NCI-H748 (cell line): ENCODE data around the gene CLIP4.

Experiments used
- DNase-seq: peaks from one replicate; lab custom pipeline; 2025; ENCODE audit not compliant: unreplicated experiment; lab: John Stamatoyannopoulos, UW

Gene CLIP4

DNA sequence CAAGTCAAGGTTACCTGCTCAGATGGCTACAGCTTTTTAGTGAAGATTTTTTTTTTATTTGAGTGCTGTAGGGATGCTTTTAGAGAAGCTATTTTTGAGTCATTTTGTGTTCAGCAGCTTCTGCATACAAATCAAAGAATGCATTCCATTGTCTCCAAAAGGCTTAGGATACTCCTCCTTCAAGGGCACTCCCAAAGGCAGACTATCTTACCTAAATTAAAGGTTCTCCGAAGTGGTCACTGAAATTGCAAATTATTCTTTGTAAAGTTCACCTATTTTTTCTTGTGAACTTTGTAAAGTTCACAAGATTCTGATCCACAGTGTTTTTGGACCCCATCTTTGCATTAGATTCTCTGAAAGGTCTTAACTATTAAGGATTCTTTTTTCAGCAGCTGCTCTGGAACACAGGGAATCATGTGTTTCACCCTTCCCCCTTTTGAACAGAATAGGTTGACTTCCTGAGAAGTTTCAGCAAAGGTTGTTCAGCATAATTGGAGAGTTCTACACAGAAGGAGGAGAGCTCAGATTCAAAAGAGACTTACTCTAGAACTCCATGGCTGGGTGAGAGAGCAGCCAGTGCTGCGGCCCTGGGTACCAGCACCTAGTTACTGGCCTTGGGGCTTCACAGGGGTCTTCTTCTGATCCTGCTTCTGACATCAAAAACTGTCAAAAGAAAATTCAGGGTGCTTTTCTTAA, 14.5 kb downstream of the CLIP4 start:
- DNase-seq = no peak

DNA sequence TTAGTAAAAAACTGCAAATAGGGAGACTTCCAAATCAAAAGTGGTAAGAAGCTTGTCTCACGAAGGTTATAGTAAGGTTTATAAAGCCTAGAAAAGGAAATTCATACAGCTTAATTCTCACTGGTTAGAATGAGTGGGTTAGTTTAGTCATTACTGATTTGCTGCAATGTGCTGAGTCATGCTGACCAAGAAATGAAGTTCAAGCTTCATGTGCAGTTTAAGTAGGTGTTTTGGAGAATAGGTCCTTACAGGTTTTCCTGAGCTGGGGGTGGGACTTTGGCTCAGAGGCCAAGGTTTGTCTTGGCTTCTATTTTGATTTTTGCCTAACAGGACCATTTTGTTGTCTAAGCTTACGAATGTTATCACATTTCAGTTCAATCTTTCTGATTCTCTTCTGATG, 15.1 kb downstream of the CLIP4 start:
- DNase-seq = no peak

DNA sequence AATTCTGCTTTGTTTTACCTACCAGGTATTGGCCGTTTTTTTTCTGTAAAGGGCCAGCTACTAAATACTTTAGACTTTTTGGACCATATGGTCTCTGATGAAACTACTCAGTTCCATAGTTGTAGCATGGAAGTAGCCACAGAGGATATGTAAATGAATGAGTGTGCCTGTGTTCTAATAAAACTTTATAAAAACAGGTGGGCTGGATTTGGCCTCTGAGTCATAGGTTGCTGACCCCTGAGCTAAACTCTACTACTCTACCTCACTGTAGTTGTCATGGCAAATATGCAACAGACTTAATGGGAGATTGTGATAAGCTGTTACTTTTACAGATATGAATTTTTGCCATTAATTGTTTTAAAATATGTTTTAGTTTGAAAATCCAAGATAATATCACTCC, 19.7 kb downstream of the CLIP4 start:
- DNase-seq = no peak

DNA sequence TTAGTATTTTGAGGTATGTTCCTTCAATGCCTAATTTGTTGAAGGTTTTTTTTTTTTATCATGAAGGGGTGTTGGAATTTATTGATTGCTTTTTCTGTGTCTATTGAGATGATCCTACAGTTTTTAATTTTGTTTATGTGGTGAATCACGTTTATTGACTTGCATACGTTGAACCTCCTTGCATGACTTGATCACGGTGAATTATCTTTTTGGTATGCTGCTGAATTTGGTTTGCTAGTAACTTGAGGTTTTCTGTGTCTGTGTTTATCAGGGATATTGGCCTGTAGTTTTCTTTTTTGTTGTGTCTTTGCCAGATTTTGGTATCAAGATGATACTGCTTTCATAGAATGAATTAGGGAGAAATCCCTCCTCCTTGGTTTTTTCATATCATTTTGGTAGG, 23.9 kb downstream of the CLIP4 start:
- DNase-seq = no peak

DNA sequence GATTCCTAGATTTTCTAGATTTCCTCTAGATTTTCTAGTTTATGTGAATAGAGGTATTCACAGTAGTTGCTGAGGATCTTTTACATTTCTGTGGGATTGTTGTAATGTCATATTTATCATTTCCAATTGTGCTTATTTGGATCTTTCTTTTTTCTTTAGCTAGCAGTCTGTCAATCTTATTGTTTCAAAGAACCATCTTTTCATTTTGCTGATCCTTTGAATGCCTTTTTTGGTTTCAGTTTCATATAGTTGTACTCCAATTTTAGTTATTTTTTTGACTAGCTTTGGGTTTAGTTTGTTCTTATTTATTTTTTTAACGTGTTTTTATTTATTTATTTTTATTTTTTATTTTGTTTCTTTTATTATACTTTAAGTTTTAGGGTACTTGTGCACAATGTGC, 24.5 kb downstream of the CLIP4 start:
- no peak for DNase-seq

DNA sequence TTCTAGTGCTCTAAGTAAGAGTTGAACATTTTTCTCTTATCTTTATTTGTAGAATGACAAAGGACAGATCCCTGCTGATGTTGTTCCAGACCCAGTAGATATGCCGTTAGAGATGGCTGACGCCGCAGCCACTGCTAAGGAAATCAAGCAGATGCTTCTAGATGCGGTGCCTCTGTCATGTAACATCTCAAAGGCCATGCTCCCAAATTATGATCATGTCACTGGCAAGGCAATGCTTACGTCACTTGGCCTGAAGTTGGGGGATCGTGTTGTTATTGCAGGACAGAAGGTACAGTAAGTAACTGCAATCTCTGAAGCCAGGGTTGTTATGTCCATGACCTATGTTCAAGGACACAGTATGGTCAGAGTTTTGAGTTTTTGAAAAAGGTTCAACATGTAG, 28.4 kb downstream of the CLIP4 start:
- no peak for DNase-seq

DNA sequence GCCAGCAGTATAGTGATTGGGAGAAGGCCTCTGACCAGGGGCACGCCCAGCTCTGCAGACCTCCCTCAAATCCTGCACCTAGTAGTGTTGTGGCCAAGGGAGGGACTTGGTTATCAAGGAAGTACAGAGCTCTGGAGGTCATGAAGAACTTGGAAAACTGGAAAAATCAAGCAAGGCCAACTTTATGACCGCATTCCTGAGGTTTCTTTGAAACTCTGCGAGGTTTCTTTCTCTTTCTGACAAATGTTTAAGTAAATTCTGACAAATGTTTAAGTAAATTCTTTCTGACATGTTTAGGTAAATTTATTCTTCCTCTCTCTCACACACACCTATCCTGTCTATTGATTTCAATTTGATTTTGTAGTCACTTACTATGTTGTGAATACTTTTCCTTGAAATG, 31.0 kb downstream of the CLIP4 start:
- DNase-seq = no peak

DNA sequence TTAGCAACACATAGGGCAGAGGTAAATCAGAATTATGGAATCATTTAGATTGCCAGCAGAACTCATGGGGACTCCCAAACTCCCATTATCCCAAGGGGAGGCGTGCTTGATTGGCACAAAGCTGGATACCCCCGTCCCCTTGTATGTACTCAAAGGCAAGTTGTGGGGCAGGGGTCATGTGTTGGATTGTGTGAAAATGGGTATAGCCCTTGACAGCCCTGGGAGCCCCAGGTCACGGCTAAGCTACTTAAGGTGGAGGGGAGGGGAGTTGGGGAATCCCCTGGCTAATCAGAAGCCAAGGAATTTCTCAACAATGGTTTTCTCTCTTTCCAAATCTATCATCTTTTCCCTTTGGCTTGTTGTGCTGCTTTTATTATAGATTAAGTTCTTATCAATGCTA, 32.7 kb downstream of the CLIP4 start:
- no peak for DNase-seq

DNA sequence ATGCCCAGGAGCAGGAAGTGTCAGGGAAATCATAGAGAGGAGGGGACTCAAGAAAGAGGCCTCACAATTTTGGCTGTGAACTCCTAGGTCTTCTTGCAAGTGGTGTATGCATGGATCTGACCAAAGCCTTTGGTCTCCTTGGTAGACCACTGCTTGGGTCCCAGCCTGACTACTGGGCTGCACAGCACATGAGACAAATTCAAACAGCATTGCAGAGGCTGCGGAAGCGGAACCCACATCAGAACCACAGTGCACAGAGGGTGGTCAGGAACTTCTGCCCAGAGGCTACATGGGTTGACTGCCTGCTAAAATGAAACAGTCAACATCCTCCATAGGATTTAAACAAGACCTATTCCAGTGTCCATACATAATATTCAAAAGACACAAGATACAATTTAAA, 39.4 kb downstream of the CLIP4 start:
- no peak for DNase-seq

DNA sequence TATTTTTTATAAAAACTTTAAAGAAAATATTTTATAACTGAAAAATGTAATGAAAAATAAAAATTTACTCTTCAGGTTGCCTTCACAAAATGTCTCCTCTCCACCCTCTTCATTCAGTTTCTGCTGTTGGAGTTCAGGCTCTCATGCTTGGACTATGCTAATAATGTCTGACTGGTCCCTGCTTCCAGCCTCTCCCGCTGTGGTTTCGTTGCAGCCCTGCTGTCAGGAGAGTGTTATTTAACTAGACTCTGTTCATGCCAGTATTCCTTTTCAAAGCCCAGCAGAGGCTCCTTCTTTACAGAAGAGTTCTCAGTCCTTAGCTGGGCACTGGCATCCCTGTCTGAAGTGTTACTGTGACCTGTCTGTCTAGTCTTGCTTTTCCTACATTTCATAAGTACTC, 40.4 kb downstream of the CLIP4 start:
- DNase-seq = no peak

DNA sequence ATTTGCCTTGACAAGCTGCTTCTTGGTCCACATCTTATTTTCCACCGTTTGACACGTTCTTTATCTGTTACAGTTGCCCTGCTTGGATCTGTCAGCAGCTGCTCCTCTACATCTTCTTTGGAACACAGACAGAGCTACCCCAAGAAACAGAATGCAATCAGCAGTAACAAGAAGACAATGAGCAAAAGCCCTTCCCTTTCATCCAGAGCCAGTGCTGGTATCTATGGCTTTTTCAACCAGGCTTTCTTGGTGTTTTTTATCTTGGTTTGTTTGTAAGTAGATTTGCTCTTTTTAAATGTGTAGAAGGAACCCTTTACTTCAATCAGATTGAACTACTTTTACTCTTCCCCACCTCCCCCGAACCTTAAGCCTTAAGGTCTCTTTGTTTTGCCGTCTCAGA, 41.9 kb downstream of the CLIP4 start:
- DNase-seq = no peak

DNA sequence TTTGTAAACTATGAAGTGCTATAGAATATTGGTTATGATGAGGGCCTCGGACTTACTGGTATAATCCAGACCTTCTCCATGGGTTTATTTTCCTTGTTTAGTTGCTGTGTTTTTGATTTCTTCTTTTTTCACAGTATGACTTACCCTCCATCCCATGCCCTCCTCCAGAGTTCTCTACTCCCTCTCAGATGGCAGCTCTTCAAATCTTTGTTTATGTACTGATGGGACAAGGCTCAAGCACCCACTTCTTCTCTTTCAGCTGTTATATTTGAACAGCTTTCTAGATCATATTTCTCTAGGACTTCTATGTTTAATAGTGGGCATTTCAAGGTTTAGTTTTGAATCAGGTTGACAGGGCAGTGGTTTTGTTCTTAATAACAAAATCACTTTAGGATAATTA, 43.9 kb downstream of the CLIP4 start:
- DNase-seq = no peak

DNA sequence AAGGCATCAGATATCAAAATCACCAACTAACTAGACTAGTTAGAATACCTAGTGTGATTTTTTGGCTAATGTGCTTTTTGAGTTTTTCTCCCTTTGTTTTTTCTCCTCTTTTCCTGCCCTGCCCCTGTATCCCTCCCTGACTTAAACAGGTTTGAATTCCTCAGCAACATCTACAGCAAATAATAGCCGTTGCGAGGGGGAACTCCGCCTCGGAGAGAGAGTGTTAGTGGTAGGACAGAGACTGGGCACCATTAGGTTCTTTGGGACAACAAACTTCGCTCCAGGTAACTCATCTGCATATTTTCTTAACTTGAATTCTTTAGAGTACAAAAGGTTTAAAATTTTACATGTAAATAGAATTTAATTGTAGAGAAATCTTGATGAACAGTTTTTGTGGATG, 45.0 kb downstream of the CLIP4 start:
- no peak for DNase-seq

DNA sequence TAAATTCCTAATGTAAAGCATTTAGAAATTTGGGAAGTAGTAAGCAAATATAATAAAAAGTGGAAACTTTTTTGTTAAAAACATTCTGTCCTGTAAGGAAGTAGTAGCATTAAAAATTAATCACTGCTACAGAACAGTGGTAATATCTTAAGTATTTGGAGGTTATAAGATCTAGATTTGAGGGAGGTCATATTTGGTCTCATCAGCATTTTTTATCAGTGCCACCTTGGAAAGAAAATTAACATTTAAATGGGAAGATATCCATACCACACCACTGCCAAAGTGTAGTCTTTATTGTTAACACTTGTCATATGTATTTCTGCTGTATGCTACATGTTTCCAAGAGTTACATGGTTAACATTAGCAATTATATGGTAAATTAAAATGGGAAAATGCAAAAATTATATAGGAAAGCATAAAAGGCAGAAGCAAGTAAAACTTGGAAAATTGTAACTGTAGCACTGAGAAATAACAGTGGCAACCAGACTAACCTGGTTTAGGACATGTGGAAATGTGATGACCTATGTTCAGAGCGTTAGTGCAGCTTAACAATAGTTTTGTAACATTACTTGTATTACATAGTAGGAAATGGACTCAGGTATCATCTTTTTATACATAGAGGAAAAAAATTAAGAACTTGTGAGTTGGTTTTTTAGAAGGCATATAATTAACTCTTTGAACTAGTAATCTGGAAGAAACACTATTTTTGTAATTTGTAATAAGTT, 47.2 kb downstream of the CLIP4 start:
- no peak for DNase-seq

DNA sequence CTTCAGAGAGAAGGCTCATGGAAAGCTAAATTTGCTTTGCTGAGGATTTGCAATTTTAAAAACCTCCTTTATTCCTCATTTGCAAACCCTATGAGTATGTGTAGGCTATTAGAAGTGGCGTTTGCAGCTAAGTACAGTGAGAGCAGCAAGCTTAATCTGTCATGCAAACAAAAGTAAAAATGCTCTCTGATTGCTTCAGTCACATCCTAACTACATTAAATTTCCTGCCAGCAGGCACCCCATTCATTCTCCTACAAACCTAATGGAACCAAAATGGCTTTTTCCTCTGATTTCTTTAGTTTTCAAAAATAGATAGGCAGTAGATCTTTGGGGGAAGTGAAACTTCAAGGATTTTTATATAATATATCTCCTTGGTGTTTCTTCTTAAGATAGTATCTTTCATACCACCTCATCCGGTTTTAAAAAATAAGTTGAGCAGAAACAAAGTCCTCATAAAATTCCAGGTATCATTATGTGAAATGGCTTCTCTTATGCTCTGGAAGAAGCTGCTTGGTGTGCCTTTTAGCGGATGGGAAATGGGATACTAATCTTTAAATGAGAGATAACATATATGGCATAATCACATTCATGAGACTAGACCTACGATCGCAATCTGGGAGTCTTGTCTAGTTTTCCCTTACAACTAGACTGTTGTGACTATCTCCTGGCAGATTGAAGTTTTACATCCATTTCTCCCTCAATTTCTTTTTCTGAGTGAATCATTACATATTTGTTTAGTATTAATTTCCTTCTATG, 49.1 kb downstream of the CLIP4 start:
- DNase-seq = no peak

DNA sequence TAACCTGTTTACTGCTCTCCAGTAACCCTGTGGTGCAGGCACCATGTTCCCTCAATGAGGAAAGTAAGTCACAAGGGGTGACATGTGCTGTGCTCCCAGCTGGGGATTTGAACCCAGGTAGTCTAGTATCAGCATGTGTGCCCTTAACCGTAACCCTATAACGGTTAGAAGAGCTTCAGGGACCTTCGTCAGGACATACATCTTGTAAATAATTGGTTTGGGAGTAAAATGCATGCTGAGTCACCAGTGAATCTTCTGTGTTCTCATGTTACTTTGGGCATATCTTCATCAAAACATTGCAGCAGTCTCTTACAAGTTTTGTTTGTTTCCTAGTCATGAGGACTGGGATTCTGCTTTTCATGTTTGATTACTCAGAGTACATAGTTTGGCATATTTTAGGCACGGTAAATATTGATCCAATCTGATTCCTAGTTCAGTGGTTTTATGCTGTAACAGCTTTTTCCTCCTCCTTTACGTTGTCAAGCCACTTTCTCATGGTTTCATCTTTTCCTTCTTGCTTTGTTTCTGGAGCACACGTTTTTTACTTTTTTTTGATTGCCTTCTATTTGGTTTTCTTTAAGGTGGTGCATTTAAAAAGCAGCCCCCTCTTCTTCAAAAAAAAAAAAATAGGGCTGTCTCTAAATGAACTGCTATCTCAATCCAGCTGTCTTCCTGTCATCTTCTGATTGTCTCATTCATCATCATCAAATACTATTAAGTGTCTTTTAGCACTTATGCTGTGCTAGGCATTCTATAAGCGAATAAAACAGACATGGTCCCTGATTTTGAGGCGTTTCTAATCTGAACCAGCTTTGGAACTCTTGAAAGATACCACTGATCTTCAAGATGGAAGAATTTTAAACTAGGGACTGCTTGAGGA, 50.4 kb downstream of the CLIP4 start:
- DNase-seq = no peak

DNA sequence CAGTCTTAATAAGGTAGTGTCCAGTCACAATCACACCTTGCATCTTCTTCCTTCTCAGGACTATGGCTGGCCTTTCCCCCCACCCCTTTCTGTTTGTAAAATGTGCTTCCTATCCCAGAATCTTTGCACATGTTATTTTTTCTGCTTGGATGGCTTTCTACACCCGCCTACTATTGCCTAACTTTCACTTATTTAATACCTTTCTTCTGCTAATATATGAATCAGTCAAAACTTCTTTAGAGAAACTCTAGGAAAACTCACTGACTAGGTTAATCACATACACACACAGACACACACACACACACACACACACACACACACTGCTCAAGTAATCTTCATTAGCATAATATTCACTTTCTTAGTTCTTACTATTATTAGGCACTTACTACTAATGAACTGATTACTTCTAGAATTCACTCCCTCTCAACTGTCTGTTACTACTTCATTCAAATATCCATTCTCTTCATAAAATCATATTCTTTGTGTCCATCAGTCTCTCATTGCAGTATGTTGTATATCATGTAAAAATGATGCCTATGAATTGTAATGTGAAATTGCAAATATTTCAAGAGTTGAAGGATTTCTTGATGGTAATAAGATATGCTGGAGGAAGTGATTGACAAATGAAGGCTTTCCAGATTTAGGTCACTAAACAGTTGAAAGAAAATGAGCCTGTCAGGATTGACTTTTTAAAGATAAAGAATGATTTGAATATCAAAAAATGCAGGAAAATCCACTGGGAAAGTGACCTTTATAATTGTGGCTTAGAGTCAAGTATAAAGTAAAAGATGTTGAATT, 51.2 kb downstream of the CLIP4 start:
- DNase-seq = no peak

DNA sequence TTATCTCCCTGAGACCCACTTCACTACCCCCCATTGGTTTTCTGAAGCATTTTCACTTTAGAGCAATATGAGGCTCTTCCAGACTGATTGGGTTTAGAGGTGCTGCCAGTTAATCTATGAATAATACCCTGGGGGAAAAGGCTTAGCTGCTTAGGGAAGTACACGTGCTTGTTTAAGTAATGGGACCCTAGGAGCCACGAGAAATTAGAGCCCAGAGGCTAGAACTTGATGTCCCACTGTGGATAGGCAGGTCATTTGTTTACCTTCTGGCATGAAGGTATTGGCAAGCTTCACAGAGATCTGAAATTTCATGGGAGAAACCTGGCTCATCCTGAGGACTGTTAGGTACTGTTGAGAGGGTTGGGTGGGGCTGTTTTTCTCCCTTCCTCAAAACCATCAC, 59.7 kb downstream of the CLIP4 start:
- DNase-seq = no peak

DNA sequence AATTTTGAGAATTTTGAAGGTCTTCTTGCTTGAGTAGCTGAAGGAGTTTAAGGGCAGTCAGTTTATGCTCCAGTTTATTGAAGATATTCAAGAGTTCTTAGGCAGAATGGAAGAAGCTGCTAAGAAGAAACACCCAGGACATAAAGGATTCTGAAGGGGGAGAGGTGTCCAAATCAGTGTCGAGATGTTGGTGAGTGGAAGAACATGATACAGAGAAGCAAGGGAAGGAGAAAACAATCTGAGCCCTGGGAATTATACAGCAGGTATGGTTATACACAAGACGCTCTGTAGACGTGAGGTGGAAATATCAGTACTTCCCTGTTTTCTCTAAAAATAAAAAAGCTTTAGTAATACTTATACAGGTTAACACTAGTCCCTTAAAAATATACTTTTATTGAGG, 60.1 kb downstream of the CLIP4 start:
- no peak for DNase-seq

DNA sequence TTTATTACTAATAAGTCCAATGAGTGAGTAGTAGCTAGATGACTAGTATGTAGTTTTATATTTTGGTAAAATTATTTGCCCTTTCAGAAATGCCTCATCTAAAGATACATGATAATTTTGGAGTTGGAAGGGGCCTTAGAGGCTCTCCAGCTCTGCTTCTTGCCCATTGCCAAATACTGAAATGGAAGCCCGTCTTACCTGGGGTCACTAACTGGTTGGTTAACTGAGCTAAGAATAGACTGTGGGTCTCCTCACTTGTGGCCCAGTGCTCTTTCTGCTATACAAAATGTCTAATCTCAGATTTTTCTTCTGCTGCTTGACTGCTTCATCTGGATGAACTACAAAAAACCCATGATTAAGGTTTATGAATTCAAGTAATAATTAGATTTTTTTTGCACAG, 67.1 kb downstream of the CLIP4 start:
- DNase-seq = no peak

DNA sequence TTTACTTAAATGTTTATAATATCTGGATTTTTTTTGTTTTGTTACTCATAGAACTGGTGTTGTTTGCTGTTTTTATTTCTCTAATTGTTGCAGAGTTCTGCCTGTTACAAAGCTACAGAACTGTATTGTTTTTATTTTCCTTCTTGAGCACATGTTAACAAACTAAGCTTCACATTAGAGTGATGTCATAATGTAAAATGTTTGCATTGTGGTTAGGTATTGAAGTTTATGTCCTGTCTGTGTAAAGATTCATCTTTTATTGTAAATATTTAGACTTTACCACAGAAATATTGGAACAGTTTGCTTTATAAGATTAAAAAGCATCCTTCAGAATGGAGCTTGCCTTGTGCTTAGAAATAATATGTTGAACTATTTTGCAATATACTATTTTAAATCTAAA, 67.7 kb downstream of the CLIP4 start:
- DNase-seq = no peak
